Tibial nerve (tissue), 4 donors: ENCODE results near the gene PHKA1.

Experiments
- EP300 ChIP-seq, 2 donors: sonication (generic); formaldehyde crosslinking; IDR thresholded peaks; one replicate each; pipeline ENCODE4 v1.6.1; 2017; ENCODE audit warnings: antibody characterized with exemption in 2 of 2, mild to moderate bottlenecking in 1 of 2
- POLR2A ChIP-seq, 2 donors: fragments of 450-650 bp; IDR thresholded peaks; one replicate each; pipeline ENCODE4 v1.6.1; 2017; ENCODE audit warnings: antibody characterized with exemption in 2 of 2, mild to moderate bottlenecking in 2 of 2, moderate library complexity in 2 of 2
- TF ChIP-seq, protein P1 (sequence below), 5 experiments: fragments of 200-600 bp in 3 of 5; fragments of 450-650 bp in 2 of 5; sonication (generic) in 3 of 5; IDR thresholded peaks; one replicate each; pipeline ENCODE4 v1.5.1; 2016 to 2019; ENCODE audit warnings: antibody characterized with exemption in 5 of 5, mild to moderate bottlenecking in 3 of 5, moderate library complexity in 2 of 5

DNA sequence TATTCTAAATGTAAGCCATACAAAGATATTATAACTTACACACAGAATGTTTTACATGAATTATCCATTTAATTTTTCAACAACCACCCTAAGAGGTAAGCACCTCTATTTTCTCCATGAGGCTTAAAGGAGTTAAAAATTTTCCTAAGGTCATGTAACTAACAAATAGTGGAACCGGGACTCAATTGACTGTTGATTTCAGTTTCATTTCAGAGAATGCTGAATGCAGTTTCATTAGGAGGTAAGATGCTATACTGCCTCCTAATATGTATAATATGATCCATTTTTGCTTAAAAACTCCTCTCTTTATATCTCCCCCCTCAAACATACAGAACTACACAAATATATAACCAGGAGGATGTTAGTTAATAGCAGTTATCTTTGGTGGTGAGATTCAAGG is 29.1 kb downstream of the PHKA1 start:
- TF ChIP-seq, protein P1, sequence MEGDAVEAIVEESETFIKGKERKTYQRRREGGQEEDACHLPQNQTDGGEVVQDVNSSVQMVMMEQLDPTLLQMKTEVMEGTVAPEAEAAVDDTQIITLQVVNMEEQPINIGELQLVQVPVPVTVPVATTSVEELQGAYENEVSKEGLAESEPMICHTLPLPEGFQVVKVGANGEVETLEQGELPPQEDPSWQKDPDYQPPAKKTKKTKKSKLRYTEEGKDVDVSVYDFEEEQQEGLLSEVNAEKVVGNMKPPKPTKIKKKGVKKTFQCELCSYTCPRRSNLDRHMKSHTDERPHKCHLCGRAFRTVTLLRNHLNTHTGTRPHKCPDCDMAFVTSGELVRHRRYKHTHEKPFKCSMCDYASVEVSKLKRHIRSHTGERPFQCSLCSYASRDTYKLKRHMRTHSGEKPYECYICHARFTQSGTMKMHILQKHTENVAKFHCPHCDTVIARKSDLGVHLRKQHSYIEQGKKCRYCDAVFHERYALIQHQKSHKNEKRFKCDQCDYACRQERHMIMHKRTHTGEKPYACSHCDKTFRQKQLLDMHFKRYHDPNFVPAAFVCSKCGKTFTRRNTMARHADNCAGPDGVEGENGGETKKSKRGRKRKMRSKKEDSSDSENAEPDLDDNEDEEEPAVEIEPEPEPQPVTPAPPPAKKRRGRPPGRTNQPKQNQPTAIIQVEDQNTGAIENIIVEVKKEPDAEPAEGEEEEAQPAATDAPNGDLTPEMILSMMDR (IDR thresholded peaks at IDR 0.05) = no peak
- no peak for TF ChIP-seq POLR2A (IDR thresholded peaks at IDR 0.05)
- TF ChIP-seq EP300 (IDR thresholded peaks at IDR 0.05) = no peak
